Tibial nerve (tissue), 4 donors: ENCODE results near the gene CD40.

Experiments
- CTCF ChIP-seq, 5 experiments: fragments of 200-600 bp in 3 of 5; fragments of 450-650 bp in 2 of 5; sonication (generic) in 3 of 5; IDR thresholded peaks; one replicate each; pipeline ENCODE4 v1.5.1; 2016 to 2019; ENCODE audit warnings: antibody characterized with exemption in 5 of 5, mild to moderate bottlenecking in 3 of 5, moderate library complexity in 2 of 5
- EP300 ChIP-seq, 2 donors: sonication (generic); formaldehyde crosslinking; IDR thresholded peaks; one replicate each; pipeline ENCODE4 v1.6.1; 2017; ENCODE audit warnings: antibody characterized with exemption in 2 of 2, mild to moderate bottlenecking in 1 of 2
- POLR2A ChIP-seq, 2 donors: fragments of 450-650 bp; IDR thresholded peaks; one replicate each; pipeline ENCODE4 v1.6.1; 2017; ENCODE audit warnings: antibody characterized with exemption in 2 of 2, mild to moderate bottlenecking in 2 of 2, moderate library complexity in 2 of 2

GRCh38 chr20:46114449-46114848, 3.7 kb upstream of the CD40 start:
- TF ChIP-seq CTCF (IDR thresholded peaks at IDR 0.05), result no peak
- no peak for TF ChIP-seq POLR2A (IDR thresholded peaks at IDR 0.05)
- no peak for TF ChIP-seq EP300 (IDR thresholded peaks at IDR 0.05)
